Ureter (tissue), 1 donor: Measurements from ENCODE around the gene PRICKLE1. TPM values are rescaled to one million over a fixed set of nuclear protein-coding genes. Genes with fewer than 3 reads are reported as not detected.

Source experiments
- DNase-seq: peaks from one replicate; pipeline ENCODE4 v3.0.0-alpha.2; 2020; ENCODE audit warnings: low spot score
- total RNA-seq: library from RNA; stranded (reverse); gene quantifications from one replicate; pipeline ENCODE4 v1.2.4, GENCODE V29; 2023
- donor health status: DM: yes; HTN: yes; CAD: no.

The PRICKLE1 gene
- total RNA-seq, 1 donor from 2014 or later = 10.2 TPM

DNA sequence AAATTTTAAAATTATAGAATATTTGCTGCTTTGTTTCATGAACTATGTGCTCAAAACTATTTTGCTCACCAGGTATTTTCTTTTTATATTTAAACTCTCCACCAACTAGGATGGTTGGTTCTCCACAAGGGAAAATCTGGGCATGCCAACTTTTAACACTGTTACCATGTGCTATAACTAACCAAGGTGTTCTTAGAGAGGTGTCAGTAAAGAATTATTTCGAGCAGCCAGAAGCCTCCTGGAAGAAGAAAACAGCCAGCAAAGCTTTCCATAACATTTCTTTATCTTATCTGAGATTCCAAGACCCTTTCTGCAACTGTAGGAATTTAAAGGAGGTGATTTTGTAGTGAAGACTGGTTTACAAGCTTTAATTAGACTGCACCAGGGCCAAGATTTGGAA, 97.3 kb downstream of the PRICKLE1 start:
- no peak for DNase-seq

DNA sequence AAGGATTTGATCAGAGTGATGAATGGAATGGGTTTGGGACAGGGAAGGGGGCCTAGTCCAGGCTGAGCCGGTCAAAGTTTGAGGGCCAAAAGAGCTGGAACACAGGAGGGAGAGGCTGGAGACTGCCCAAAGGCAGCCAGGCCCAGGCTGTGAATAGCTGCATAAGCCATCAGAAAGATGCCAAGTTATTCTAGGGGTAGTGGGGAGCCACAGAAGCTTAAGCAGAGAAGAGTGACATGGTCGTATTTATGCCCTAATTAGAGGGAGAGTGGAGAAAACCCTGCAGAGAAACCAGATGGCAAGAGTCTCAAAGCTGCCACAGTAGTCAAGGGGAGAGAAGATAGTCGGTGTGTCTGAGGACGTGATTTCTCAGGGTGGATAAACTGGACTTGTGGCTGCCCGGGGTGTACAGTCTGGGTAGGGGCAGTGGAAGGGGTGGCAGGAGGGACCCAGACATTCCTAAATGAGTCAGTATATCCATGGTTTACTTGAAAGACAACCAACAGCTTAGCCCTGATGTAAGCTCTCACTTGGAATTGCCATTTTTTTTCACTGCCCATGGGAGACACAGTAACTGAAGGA, 99.2 kb downstream of the PRICKLE1 start:
- DNase-seq = no peak

DNA sequence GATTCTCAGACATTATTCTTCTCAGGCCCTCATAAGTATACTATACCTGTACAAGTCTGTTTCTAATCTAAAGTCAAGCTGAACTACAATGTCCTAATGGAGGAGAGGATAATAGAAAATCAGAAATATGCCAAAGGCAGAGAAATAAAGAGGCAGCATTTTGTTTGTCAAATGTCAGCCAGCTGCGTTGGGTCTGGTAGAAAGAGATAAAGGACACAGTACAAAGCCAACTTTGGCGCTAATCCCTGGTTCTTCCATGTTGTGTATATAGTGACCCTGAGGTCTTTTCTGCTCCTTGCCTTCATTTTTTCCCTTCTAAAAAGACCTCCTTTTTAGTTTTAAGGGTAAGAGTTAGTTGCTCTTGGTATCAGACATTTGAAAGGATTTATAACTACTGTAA, 103.1 kb downstream of the PRICKLE1 start:
- no peak for DNase-seq

DNA sequence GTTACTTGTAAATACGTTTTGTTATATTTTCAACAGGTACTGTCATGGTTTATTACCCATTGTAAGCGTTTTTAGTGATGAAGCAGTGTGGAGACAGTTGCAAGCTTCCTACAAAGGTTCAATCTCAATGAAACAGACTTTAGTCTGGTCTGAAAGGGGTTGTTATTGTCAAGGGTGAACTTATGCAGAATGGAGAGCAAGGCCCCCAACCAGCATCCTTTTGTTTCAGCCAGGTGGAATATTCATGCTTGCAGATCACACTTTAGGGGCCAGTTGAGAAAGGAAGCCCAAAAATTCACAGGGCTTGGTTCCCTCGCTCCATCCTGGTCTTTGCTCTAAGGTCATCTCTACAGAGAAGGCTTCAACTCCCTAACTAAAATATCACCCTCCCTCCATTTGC, 103.7 kb downstream of the PRICKLE1 start:
- no peak for DNase-seq

DNA sequence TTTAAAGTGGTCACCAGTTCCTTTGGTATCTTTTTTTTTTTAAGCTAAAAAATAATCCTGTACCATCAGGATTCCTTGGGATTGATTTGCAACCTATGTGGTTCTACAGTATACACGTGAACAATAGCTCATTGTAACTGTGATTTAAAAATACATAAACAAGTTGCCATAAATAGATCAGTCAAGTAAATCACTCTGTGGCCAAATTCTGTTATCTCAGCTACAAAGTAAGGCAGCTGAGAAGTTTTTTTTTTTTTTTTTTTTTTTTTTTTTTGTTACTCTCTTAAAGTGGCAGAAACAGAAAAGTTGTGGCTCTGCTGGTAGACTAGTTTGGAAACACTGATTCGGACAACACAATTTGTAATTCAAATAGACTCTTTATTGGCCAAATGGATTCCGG, 104.5 kb downstream of the PRICKLE1 start:
- DNase-seq = no peak

DNA sequence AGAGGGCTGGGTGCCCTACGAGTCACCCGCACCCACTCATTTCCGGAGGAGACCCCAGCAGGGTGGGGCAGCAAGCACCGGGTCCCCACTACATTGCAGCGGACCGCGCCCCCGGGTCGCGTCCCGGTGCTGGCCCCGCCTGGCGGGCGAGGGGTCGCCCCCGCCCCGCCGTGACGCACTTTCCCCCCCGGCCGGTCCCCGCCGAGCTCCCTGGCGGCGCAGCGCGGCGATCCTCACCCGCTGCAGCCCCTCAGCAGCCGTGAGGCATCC, 106.1 kb downstream of the PRICKLE1 start:
- peak; percentile 43 for DNase-seq

DNA sequence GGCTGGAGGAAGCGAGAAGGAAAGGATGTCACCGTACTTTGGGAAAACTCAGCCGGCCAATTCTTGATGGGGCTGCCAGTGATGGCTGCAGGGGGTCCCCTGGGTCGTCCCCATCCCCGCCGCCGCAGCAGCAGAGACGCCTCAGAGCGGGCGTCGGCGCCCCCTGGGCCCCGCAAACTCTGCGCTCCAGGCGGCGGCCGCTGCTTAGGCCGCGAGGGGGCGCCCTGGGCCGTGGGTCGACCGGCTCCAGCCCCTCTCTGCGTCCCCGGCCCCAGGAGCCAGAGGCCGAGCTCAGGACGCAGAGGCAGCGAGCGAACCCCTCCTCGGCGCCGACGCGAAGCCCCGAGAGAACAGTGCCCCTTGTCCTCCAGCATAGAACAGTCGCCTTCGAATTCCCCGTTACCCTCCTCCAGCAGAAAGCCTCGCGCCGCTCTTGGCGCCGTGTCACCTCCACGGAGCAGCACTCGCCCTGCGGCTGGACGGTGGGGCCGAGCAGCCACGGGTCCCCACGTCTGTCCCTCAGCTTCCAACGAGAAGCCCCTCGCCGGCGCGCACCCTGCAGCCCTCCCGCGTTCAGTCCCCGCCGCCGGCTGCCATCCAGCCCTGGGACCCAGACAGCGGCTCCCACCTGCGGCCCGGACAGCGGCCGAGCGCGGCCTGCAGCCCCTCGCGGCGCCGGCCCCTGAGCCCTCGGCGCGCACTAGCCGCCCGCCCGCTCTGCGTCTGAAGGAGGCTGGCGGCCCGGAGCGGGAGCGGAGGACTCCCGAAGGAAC, 106.6 kb downstream of the PRICKLE1 start:
- DNase-seq = peak; percentile 73

DNA sequence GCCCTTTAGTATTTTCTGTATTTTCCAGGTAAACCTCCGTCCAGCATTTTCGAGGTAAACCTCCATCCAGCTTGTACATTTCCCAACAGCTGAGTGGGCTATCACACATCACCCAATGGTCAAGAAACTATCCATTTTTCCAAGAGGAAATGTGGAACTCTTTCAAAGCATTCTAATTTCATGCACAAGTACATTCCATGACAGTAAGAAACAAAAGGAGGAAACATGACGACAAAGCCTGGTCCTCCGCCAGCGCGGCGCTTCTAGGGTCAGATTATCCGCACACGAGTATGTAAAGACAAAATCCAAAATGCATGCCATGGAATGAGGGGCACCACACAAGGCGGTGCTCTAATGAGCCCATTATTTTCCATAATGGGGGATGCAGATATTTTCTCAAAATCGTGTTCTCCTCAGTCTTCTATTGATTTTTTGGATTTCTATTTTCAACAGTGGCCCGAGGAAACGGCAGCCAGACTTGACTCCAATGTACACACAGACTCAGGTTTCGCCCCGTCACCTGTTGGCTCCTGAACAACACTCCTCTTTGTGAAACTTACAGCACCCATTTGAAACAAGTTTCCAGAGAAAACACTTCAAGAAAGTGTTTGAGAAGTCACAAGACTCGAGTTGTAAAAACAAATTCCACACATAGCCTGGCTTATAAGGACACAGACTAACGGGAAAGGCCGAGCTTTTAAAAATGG, 107.4 kb downstream of the PRICKLE1 start:
- DNase-seq = no peak

DNA sequence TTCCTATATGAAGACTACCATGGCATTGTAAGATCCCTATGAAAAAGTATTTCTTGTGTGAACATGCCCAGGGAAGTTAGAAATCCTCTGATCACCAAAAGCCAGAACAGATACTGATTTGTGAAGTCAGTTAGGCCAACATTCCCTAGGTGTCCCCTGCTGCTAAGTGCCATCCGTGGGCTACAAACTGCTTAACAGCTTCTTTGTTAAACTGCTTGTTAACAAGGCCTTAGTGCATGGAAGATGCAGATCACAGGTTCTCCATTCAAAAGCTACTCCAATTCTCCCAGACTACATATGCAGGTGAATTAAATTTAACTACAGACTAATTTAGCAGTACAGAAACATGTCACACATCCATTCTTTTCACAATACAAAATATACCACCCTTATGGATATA, 108.2 kb downstream of the PRICKLE1 start:
- no peak for DNase-seq

DNA sequence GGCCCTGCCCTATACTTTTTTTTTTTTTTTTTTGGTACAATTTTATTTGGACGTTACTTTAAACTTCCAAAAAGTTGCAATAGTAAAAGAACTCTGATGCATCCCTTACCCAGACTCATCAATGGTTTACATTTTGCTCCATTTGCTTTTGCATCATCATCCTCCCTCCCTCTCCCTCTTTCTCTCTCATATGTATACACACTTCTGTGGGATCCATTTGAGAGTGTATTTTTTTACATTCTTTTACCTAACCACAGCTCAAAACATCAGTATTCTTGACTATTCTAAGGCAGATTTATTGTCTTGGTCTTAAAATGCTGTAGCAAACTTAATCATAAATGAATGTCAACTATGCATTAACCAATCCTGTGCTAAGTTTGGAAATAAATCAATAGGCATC, 111.6 kb downstream of the PRICKLE1 start:
- DNase-seq = no peak

DNA sequence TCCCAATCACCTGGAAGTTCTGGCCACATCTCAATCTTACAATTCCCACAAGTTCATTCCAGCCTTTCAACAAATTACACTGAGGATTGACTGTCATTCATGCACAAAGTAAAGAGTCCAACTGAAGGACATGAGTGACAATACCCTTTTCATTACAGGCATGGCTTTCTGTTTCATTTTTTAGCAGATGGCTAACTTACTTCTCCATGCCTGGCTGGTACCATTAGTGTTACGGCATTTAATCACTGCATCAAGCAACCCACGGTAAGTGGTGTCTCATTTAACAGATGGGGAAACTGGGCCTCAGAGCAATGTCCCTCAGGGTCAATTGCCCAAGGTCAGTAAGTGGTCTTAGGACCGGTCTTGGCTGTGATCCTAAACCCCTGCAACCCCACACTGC, 114.4 kb downstream of the PRICKLE1 start:
- no peak for DNase-seq

DNA sequence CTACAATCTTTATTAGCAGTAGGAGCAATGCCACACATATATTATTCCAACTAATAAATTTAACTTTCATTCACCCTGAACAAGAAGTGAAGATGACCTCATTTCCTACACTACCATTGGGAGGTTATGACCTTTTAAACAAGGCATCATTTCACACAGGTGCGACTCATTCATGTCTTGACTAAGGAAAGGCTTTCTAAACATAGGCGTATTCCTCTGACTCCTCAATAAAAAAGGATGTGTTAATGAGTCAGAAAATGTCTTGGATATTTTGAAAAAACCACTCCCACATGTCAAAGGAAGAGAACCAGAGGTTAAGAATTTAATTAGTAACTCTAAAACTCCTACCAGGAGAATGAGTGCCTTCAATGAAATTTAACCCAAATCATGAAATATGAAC, 115.2 kb downstream of the PRICKLE1 start:
- DNase-seq = no peak

DNA sequence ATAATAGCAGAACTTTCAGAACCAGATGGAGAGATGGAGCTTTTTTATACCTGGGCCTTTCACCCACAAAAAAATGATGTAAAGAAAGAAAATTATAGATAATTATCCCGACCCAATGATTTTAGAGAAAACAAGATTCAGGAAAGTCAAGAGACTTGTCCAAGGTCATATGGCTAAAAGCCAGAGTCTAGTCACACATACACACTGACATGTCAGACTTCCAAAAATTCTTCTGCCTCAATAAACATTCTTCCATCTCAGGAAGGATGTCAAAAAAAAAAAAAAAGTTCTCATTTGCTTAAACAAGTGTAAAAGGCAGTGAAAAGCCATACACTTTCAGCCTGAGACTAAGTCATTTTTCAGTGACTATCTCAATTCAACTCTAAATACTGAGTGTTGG, 116.0 kb downstream of the PRICKLE1 start:
- no peak for DNase-seq

DNA sequence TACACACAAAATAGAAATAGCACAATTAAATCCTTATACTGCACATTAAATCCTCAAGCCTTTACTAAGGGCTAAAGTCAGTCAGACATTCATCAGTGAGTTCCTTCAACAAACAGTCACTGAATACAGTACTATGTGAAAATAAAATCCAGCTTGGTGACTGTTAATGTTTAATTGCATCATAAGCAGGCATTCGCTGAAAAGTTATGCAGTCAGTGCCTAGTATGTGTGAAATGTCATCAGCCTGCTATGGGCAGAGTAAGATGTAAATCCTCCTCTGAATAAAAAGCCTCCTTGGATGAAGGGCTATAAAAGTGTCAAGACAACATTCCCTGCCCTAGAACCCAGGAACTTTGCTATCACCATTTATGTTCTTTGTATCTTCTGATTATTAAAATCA, 116.4 kb downstream of the PRICKLE1 start:
- DNase-seq = no peak

DNA sequence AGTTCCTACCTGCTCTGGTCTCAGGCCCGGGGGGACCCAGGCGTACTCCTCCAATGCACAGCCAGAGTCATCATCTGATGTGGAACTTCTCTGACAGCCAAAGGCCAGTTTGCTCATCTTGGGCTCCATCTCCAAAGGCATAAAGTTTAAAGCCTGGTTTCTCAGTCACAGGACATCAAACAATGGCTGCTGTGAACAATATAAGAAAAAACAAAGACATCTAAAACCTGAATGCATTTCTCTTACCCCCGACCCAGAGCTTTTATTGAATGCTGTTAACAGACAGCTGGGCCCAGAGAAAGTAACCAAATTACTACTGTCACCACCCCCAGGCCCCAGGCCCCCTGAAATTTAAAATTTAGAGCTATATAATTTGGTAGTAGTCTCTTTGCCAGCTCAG, 117.2 kb downstream of the PRICKLE1 start:
- DNase-seq = no peak

DNA sequence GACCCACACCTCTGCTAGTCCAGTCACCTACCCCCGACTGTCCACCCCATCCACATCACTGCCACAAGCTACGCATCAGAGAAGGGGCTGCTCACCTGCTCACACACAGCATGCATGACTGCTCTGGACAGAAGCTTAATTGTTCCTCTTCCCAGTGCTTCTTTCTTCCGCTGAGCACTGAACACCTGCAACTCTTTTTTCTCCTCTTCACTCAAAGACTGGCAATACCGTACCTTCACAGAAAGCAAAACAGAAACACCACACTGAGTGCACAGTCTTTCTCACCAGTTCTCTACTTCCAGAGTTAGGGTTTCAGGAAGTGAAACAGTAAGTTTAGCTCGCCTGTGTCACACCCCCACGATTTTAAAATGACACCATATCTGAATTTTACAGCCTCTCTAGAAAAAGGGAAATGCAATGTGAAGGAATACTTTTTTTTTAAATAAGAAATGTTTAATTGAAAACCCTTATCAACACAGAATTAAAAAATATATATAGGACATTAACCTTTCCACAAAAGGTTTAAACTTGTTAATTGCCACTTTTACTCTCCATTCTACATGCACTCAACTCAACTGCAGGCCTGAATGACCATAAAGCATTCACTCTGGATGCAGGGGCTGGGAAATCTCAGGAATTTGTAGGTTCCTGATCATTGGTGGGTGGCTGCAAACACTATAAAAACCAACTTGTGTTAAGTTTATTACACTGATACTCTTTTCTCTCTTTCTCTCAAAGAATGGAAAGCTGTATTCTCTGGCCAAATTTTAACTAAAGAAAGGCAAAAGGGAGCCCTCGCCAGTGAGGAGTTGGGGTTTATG, 120.0 kb downstream of the PRICKLE1 start:
- no peak for DNase-seq

DNA sequence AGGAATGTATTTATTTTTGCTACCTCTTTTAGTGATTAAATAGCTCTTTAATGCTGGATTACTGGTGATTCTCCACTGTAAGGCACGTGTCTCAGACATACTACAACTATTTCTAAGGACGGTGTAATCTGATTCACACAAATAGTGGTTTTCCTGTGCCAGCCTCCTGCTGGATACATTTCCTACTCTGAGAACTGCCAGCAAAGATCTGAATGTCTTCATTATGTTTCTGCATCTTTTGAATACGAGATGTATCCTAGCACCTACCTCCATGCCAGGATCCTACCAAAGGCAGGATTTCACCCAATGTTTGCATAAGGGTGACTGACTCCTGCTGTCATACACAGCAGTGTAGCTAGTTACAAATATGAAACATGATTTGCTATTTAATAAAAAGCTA, 120.6 kb downstream of the PRICKLE1 start:
- DNase-seq = no peak

DNA sequence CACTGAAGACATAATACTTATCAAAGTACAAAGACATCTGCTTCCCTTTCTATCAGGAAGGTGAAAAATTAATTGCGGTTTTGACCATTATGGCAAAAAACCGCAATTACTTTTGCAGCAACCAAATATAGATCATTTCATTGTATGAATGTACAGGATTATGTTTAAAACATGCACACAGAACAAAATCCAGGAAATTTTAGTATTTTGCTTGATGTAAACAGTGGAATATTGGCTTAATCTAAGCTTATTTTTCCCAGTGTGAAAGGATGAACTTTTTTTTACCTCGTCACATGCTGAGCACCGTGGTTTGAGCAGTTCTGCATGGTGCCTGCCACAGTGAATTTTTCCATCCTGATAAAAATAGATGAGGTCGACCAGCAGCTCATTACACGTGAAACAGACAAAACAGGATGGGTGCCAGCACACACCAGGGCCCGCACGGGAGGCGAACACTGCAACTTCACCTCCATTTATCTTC, 121.2 kb downstream of the PRICKLE1 start:
- no peak for DNase-seq

DNA sequence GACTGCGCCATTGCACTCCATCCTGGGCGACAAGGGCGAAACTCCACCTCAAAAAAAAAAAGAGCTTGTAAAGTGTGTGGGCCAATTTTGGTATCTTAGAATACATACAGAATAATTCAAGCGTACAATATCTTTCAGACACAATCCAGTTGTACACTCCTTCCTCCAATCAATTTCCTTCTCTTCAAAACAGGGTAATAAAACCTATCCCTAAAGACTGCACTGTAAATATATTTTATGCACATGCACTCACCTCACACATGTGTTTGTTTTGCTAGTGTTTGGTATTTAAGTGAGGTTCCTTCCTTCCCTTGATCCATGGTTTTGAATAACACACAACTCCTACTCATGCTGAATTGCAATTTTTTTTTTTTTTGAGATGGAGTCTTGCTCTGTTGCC, 125.9 kb downstream of the PRICKLE1 start:
- no peak for DNase-seq

DNA sequence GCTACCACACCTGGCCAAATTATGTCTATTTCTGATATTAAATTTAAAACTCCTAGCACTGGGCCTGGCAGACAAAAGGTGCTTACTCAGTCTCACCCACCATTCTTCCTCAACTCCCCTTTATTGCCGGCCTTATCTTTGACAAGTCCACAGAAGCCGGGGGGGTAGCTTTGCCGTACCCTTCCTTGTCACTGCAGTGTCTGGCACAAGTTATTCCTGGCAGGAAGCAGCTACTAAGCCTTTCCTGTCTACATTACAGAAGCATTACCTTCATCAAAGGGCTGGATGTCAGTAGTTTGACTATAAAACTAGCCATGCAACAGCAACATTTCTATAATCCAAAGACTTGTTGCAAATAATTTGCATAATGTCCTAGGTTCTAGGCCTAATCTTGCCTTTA, 127.1 kb downstream of the PRICKLE1 start:
- no peak for DNase-seq

DNA sequence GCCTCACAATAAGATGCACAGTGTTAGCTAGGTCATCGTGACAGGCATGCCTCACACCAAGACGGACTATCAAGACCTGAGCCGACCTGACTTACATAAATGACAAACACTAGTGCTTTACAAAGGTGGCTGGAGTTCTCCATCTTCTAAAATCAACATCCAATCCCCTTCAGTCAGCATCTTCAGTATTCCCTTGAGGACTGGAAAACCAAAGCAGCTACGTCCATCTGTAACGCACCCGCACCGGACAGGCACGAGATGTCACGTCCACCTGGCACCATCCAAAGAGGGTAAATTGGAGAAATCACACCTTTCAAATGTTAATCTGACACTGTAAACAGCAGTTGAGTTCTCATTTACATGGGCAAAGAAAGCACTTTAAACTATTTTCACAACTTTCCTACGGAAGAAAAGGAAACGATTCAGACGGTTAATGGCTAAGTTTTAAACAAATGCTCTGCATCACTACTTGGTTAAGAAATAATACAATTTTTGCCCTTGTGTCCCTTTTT, 130.2 kb downstream of the PRICKLE1 start:
- DNase-seq = no peak

DNA sequence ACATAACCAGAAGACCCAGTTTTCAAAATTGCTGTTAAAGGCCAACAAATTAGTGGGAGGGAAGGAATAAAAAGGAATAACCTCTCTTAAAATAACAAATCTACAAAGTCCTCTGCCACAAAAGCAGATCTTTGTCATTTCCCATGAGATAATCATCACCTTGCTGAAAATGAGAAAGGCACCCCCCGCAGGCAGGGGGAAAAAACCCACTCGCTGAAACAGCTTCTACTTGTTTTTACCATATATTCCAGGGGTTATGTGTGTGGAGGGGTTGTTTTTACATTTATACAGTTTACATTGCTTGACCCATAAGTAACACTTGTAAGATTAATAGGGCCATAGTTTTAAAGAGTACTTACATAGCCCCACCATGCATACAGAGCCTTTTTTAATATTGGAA, 131.0 kb downstream of the PRICKLE1 start:
- no peak for DNase-seq
